ENCODE data around the gene ALDH1L1. TPM values are rescaled to one million over a fixed set of nuclear protein-coding genes. Genes with fewer than 3 reads are reported as not detected.

Gene ALDH1L1
- total RNA-seq, result 0.16 TPM in 1 of 2 replicates, not detected in the other

DNA sequence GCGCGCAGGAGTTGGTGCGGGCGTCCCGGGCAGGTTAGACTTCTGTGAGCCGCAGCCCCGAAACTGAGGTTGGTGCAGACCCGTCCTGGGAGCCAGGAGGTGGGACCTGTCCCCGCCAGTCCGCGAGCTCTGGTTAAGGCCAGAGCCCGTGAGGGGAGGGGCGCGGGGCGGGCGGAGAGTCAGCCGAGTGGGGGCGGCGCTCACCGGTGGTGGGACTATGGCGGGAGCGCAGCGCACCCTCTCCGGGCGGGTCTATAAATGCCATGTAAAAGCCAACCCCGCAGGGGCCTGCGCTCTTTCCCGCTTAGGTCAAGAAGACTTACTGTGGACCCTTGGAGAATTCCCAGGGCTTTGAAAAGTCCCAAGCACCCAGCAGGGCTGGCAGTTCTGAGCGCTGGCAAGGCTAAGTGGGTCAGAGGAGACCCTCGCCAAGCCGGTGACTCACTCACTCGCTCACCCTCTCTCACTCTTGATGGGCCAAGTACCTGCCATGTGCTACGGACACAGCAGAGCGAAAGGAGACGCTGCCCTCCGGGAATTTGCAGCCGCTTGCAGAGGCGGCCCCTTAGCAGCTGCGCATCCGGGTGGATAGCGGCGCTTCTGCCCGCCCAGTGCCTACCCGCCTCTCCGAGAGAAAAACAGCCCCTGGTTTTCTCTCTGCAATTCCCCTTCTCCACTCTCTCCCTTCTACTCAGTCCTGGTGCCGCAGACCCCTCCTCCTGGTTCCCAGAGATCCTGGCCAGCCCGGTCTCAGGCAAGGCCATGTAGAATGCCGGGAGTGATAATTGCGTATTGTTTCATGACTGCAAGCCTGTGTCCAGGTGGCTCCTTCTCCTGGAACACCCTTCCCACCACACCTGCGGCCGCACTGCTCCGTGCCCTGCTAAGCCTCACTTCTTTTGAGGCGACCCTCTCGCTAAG lies at the start of gene ALDH1L1:
Gene ALDH1L1 (minus strand): TSS at position 110 of the 921 bp plus-strand sequence. CDS start 19,607 bp downstream, outside the sequence.

DNA sequence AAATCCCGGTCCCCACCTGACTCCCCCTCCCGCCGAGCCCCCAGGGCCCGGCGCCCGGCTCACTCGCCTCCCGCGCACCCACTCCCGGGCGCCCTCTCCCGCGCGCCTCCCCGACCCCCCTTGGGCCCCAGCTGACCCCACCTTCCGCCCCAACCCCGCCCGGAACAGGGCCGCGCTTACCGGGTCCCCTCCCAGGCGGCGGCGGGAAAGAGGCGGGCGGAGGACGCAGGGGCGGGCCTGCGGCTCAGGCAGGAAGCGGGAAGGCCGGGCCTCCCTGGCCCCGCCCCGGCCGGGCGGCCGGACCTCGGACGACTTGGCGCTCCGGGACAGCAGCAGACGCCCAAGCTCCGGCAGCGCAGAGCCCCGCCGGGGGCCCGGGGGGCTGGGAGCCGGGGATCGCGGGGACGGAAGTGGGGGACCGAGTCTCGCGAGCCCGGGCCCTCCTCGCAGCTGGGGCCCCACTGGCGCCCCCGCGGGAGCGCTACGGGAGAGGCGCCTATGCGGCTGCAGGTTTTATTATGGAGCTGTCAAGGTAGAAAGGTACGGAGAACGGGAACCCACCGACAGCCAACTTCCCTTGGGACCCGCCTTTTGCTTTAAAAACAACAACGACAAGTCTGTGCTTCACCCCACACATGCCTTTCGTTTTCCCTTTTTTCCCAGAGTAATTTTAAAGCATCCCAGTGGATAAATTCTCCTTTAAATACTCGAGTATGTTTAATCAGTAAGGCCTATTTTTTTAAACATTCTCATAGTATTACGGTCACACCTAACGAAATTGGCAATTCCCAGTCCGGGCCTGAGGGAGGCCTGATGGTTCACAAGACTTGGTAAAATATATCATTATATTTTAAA lies 96.2 kb downstream of the ALDH1L1 start, which contains the start of gene SLC41A3:
Gene SLC41A3 (minus strand): TSS at position 212 of the 855 bp plus-strand sequence. CDS start 15,905 bp downstream, outside the sequence.

Small RNAs within 50 kb of the gene (small RNA-seq; reads per million reads assigned to genes)
- gene RNU1-30P, result 0.38 reads per million

Other genes with a start within 250 kb of the ALDH1L1 start
- gene ROPN1B, start 211.4 kb downstream of the ALDH1L1 start, total RNA-seq, result not detected in 2 replicates
- 35.2 and 41.2 TPM in 2 replicates for gene SLC41A3, start 96.5 kb downstream of the ALDH1L1 start, total RNA-seq
- 0.49 and 1.1 TPM in 2 replicates for gene KLF15, start 176.8 kb upstream of the ALDH1L1 start, total RNA-seq
- gene CFAP100, start 214.3 kb upstream of the ALDH1L1 start, total RNA-seq, result not detected in 2 replicates

Data from hair follicle dermal papilla cell (primary cell).